ENCODE measurements around the gene STAT2. TPM values are rescaled to one million over a fixed set of nuclear protein-coding genes. Genes with fewer than 3 reads are reported as not detected.

STAT2 gene
- total and polyA plus RNA-seq, 10 of the 15 experiments (the other 5 are each of a cell fraction or from before 2014, with no cell fraction given) = 16.9 to 106 (median 77.9) TPM

GRCh38 chr12:56293795-56294194 is 66.1 kb downstream of the STAT2 start:
- ChIA-PET POLR2A (interaction anchor here (0.6 to 1.5 kb wide), 2 partner anchors 27 to 45 kb away, joined by 3 to 4 read pairs; partner anchors contain the start of genes COQ10A and IL23A), RAD21 (ENCODE audit: unreplicated experiment) (no interaction called here), SMC1A (ENCODE audit: uncharacterized antibody, unreplicated experiment) (interaction anchor here (0.6 kb wide), 1 partner anchor 17 kb away, joined by 3 read pairs; no protein-coding TSS in a partner anchor), CTCF (interaction anchor here (0.5 to 2.1 kb wide), 3 partner anchors 10 to 170 kb away, joined by 3 to 10 read pairs (median 3); partner anchors contain the start of gene COQ10A)
- no peak overlapping the region for H3K4me2 ChIP-seq (ENCODE audit: control insufficient read depth, insufficient read depth)
- H3K4me3 ChIP-seq = no peak overlapping the region
- no peaks in the 10 kb centered on the region for H3K9me3 ChIP-seq (replicated peaks; ENCODE audit: control insufficient read depth, insufficient read depth, low read length)
- no peak overlapping the region for H3K27ac ChIP-seq (ENCODE audit: control insufficient read depth, insufficient read depth)
- no peak overlapping the region for H2AFZ ChIP-seq (ENCODE audit: control insufficient read depth, low read depth, low read length)
- peaks cover 20% of the 10 kb centered on the region for H3K4me1 ChIP-seq (ENCODE audit: control insufficient read depth, insufficient read depth, low read length)
- no peaks in the 10 kb centered on the region for H4K20me1 ChIP-seq (ENCODE audit: control insufficient read depth, insufficient read depth)
- H3K27me3 ChIP-seq (replicated peaks in 1 of 2; ENCODE audit: control insufficient read depth in 2 of 2, insufficient read depth in 2 of 2, low read length in 1 of 2) = no peaks in the 10 kb centered on the region
- no peak overlapping the region for H3K9ac ChIP-seq (ENCODE audit: control insufficient read depth, insufficient read depth, low read length)
- H3K36me3 ChIP-seq (ENCODE audit: control insufficient read depth in 2 of 2, insufficient read depth in 2 of 2, low read length in 1 of 2) = peaks cover 2 to 14% of the 10 kb centered on the region in 2 experiments; a peak in 2 of 4 replicates
- no peak for ATAC-seq
- no peak for FAIRE-seq
- intact Hi-C loops (cut with micrococcal nuclease; ENCODE audit: unreplicated experiment) (no loop called here), in situ Hi-C loops (cut with MboI) (no loop called here)
- peaks cover 58% of the 10 kb centered on the region for H3K79me2 ChIP-seq (ENCODE audit: control insufficient read depth, insufficient read depth, low read length)
- 89% methylated on average over 5 of the region's 5 CpGs for WGBS (ENCODE audit: insufficient coverage, insufficient replicate concordance, low lambda C conversion rate, missing lambda C conversion rate)
- no peak for TF ChIP-seq RAD21 (IDR thresholded peaks at IDR 0.05; ENCODE audit: insufficient read depth, low read depth, low read length)
- no peak for TF ChIP-seq GABPA (IDR thresholded peaks at IDR 0.05; ENCODE audit: low read depth)
- TF ChIP-seq SMAD1 (IDR thresholded peaks at IDR 0.05; ENCODE audit: low read depth, partially characterized antibody) = no peak
- BruUV-seq (replicated peaks) = no TSS peak
- no peak for DNase-seq (ENCODE audit: low read depth, low spot score)

Small RNA genes lying within 50 kb of the gene (small RNA-seq; reads per million reads assigned to genes)
- not detected for gene RNU7-40P

Other genes with a start within 250 kb of the STAT2 start
Only the 7 nearest of the 21 such genes appear.
- 7.6 and 7.9 TPM in 2 replicates for gene COQ10A, start 93.2 kb downstream of the STAT2 start, total RNA-seq (2014; rRNA removed)
- gene COQ10A, start 93.2 kb downstream of the STAT2 start, total RNA-seq (2014; rRNA removed; fragmentation: Illumina TruSeq; extraction: Trizol) = 4.4 and 5.7 TPM in 2 replicates
- gene COQ10A, start 93.2 kb downstream of the STAT2 start, total RNA-seq (2021) = 6.1 and 7.8 TPM in 2 replicates
- 19.5 and 20.9 TPM in 2 replicates for gene COQ10A, start 93.2 kb downstream of the STAT2 start, polyA plus RNA-seq (2011; rRNA removed)
- 8.8 and 9.5 TPM in 2 replicates for gene COQ10A, start 93.2 kb downstream of the STAT2 start, polyA plus RNA-seq (2014; fragmentation: Illumina TruSeq; extraction: Trizol)
- gene COQ10A, start 93.2 kb downstream of the STAT2 start, polyA plus RNA-seq (2014; fragmentation: Nextera tagmentation; extraction: Ambion mirVana) = 1 to 10 TPM; 3.3 to 4.5 TPM
- gene COQ10A, start 93.2 kb downstream of the STAT2 start, polyA plus RNA-seq (2014; rRNA removed) = 10.2 and 11.7 TPM in 2 replicates
- 1 to 10 TPM; 4.4 to 6.0 TPM for gene COQ10A, start 93.2 kb downstream of the STAT2 start, polyA plus RNA-seq (2016; fragmentation: Nextera tagmentation; extraction: Ambion mirVana)
- 105 and 109 TPM in 2 replicates for gene CS, start 59.8 kb downstream of the STAT2 start, total RNA-seq (2014; rRNA removed)
- 111 and 119 TPM in 2 replicates for gene CS, start 59.8 kb downstream of the STAT2 start, total RNA-seq (2014; rRNA removed; fragmentation: Illumina TruSeq; extraction: Trizol)
- 276 and 302 TPM in 2 replicates for gene CS, start 59.8 kb downstream of the STAT2 start, total RNA-seq (2021)
- gene CS, start 59.8 kb downstream of the STAT2 start, polyA plus RNA-seq (2011; rRNA removed) = 71.2 and 159 TPM in 2 replicates
- gene CS, start 59.8 kb downstream of the STAT2 start, polyA plus RNA-seq (2014; fragmentation: Illumina TruSeq; extraction: Trizol) = 237 and 305 TPM in 2 replicates
- gene CS, start 59.8 kb downstream of the STAT2 start, polyA plus RNA-seq (2014; fragmentation: Nextera tagmentation; extraction: Ambion mirVana) = 100 to 1,000 TPM in 1 of 2 experiments, 10 to 100 TPM in 1; 64.9 to 104 TPM
- 115 and 140 TPM in 2 replicates for gene CS, start 59.8 kb downstream of the STAT2 start, polyA plus RNA-seq (2014; rRNA removed)
- gene CS, start 59.8 kb downstream of the STAT2 start, polyA plus RNA-seq (2016; fragmentation: Nextera tagmentation; extraction: Ambion mirVana) = 100 to 1,000 TPM; 182 to 196 TPM
- 68.2 and 70.2 TPM in 2 replicates for gene CNPY2, start 44.1 kb downstream of the STAT2 start, total RNA-seq (2014; rRNA removed)
- gene CNPY2, start 44.1 kb downstream of the STAT2 start, total RNA-seq (2014; rRNA removed; fragmentation: Illumina TruSeq; extraction: Trizol) = 63.9 and 73.6 TPM in 2 replicates
- gene CNPY2, start 44.1 kb downstream of the STAT2 start, total RNA-seq (2021) = 75.0 and 93.7 TPM in 2 replicates
- 125 and 131 TPM in 2 replicates for gene CNPY2, start 44.1 kb downstream of the STAT2 start, polyA plus RNA-seq (2011; rRNA removed)
- 77.7 and 81.8 TPM in 2 replicates for gene CNPY2, start 44.1 kb downstream of the STAT2 start, polyA plus RNA-seq (2014; fragmentation: Illumina TruSeq; extraction: Trizol)
- gene CNPY2, start 44.1 kb downstream of the STAT2 start, polyA plus RNA-seq (2014; fragmentation: Nextera tagmentation; extraction: Ambion mirVana) = 10 to 100 TPM; 25.0 to 50.3 TPM
- 91.8 and 101 TPM in 2 replicates for gene CNPY2, start 44.1 kb downstream of the STAT2 start, polyA plus RNA-seq (2014; rRNA removed)
- gene CNPY2, start 44.1 kb downstream of the STAT2 start, polyA plus RNA-seq (2016; fragmentation: Nextera tagmentation; extraction: Ambion mirVana) = 100 to 1,000 TPM; 264 to 276 TPM
- gene PAN2, start 26.1 kb downstream of the STAT2 start, total RNA-seq (2014; rRNA removed) = 33.7 and 36.4 TPM in 2 replicates
- gene PAN2, start 26.1 kb downstream of the STAT2 start, total RNA-seq (2014; rRNA removed; fragmentation: Illumina TruSeq; extraction: Trizol) = 20.2 and 22.3 TPM in 2 replicates
- gene PAN2, start 26.1 kb downstream of the STAT2 start, total RNA-seq (2021) = 41.2 and 41.7 TPM in 2 replicates
- 61.8 and 64.5 TPM in 2 replicates for gene PAN2, start 26.1 kb downstream of the STAT2 start, polyA plus RNA-seq (2011; rRNA removed)
- 37.0 and 46.7 TPM in 2 replicates for gene PAN2, start 26.1 kb downstream of the STAT2 start, polyA plus RNA-seq (2014; fragmentation: Illumina TruSeq; extraction: Trizol)
- 10 to 100 TPM; 14.4 to 14.5 TPM for gene PAN2, start 26.1 kb downstream of the STAT2 start, polyA plus RNA-seq (2014; fragmentation: Nextera tagmentation; extraction: Ambion mirVana)
- 41.5 and 42.4 TPM in 2 replicates for gene PAN2, start 26.1 kb downstream of the STAT2 start, polyA plus RNA-seq (2014; rRNA removed)
- 10 to 100 TPM; 25.9 to 33.4 TPM for gene PAN2, start 26.1 kb downstream of the STAT2 start, polyA plus RNA-seq (2016; fragmentation: Nextera tagmentation; extraction: Ambion mirVana)
- 4.2 and 5.7 TPM in 2 replicates for gene IL23A, start 21.2 kb downstream of the STAT2 start, total RNA-seq (2014; rRNA removed)
- 4.7 and 5.6 TPM in 2 replicates for gene IL23A, start 21.2 kb downstream of the STAT2 start, total RNA-seq (2014; rRNA removed; fragmentation: Illumina TruSeq; extraction: Trizol)
- 4.3 and 4.7 TPM in 2 replicates for gene IL23A, start 21.2 kb downstream of the STAT2 start, total RNA-seq (2021)
- gene IL23A, start 21.2 kb downstream of the STAT2 start, polyA plus RNA-seq (2011; rRNA removed) = 3.3 and 4.0 TPM in 2 replicates
- gene IL23A, start 21.2 kb downstream of the STAT2 start, polyA plus RNA-seq (2014; fragmentation: Illumina TruSeq; extraction: Trizol) = 1.6 and 5.7 TPM in 2 replicates
- gene IL23A, start 21.2 kb downstream of the STAT2 start, polyA plus RNA-seq (2014; fragmentation: Nextera tagmentation; extraction: Ambion mirVana) = 10 to 100 TPM in 1 of 2 experiments, 1 to 10 TPM in 1; 7.7 to 11.1 TPM
- 9.9 and 10.8 TPM in 2 replicates for gene IL23A, start 21.2 kb downstream of the STAT2 start, polyA plus RNA-seq (2014; rRNA removed)
- gene IL23A, start 21.2 kb downstream of the STAT2 start, polyA plus RNA-seq (2016; fragmentation: Nextera tagmentation; extraction: Ambion mirVana) = 1 to 10 TPM; 4.4 to 5.6 TPM
- gene APOF, start 2.8 kb upstream of the STAT2 start, total RNA-seq (2014; rRNA removed) = 0.11 TPM in 1 of 2 replicates, not detected in the other
- not detected in 2 replicates for gene APOF, start 2.8 kb upstream of the STAT2 start, total RNA-seq (2014; rRNA removed; fragmentation: Illumina TruSeq; extraction: Trizol)
- gene APOF, start 2.8 kb upstream of the STAT2 start, total RNA-seq (2021) = not detected in 2 replicates
- gene APOF, start 2.8 kb upstream of the STAT2 start, polyA plus RNA-seq (2011; rRNA removed) = not detected in 2 replicates
- gene APOF, start 2.8 kb upstream of the STAT2 start, polyA plus RNA-seq (2014; fragmentation: Illumina TruSeq; extraction: Trizol) = 0.04 TPM in 1 of 2 replicates, not detected in the other
- gene APOF, start 2.8 kb upstream of the STAT2 start, polyA plus RNA-seq (2014; fragmentation: Nextera tagmentation; extraction: Ambion mirVana) = under 1 TPM; 0.13 to 0.19 TPM
- 0.05 TPM in 1 of 2 replicates, not detected in the other for gene APOF, start 2.8 kb upstream of the STAT2 start, polyA plus RNA-seq (2014; rRNA removed)
- gene APOF, start 2.8 kb upstream of the STAT2 start, polyA plus RNA-seq (2016; fragmentation: Nextera tagmentation; extraction: Ambion mirVana) = not detected
- 34.3 and 36.4 TPM in 2 replicates for gene TIMELESS, start 89.3 kb upstream of the STAT2 start, total RNA-seq (2014; rRNA removed)
- 20.2 and 21.2 TPM in 2 replicates for gene TIMELESS, start 89.3 kb upstream of the STAT2 start, total RNA-seq (2014; rRNA removed; fragmentation: Illumina TruSeq; extraction: Trizol)
- gene TIMELESS, start 89.3 kb upstream of the STAT2 start, total RNA-seq (2021) = 42.0 and 45.9 TPM in 2 replicates
- gene TIMELESS, start 89.3 kb upstream of the STAT2 start, polyA plus RNA-seq (2011; rRNA removed) = 4.7 and 5.8 TPM in 2 replicates
- 34.2 and 41.1 TPM in 2 replicates for gene TIMELESS, start 89.3 kb upstream of the STAT2 start, polyA plus RNA-seq (2014; fragmentation: Illumina TruSeq; extraction: Trizol)
- gene TIMELESS, start 89.3 kb upstream of the STAT2 start, polyA plus RNA-seq (2014; fragmentation: Nextera tagmentation; extraction: Ambion mirVana) = 10 to 100 TPM; 10.4 to 20.5 TPM
- gene TIMELESS, start 89.3 kb upstream of the STAT2 start, polyA plus RNA-seq (2014; rRNA removed) = 27.1 and 27.7 TPM in 2 replicates
- gene TIMELESS, start 89.3 kb upstream of the STAT2 start, polyA plus RNA-seq (2016; fragmentation: Nextera tagmentation; extraction: Ambion mirVana) = 10 to 100 TPM; 53.5 to 57.8 TPM

All from GM12878 (cell line).